CD4-positive, alpha-beta T cell (primary cell): ENCODE results near the gene SEMA4D. TPM values are rescaled to one million over a fixed set of nuclear protein-coding genes. Genes with fewer than 3 reads are reported as not detected.

Experiments
- ATAC-seq: fragments of 200-7000 bp; cut with Tn5 transposase; one replicate; pipeline ENCODE4 v1.10.0; 2022; ENCODE audit warnings: mild to moderate bottlenecking; ENCODE audit not compliant: poor library complexity
- CTCF ChIA-PET: fragments of 350-600 bp; sonication (Branson Sonifier 250); formaldehyde crosslinking; loops from one replicate; lab custom pipeline; 2021; ENCODE audit warnings: antibody characterized with exemption, inconsistent platforms; lab: Charles Lee
- POLR2A ChIA-PET: fragments of 350-600 bp; sonication (Branson Sonifier 250); formaldehyde crosslinking; loops from one replicate; lab custom pipeline; 2021; ENCODE audit warnings: antibody characterized with exemption, inconsistent platforms; lab: Charles Lee
- DNase-seq, 14 experiments: peaks; one replicate each; pipeline ENCODE4 v3.0.0-alpha.2; 2013 to 2020; ENCODE audit warnings: mixed read lengths in 2 of 14
- H3K27ac ChIP-seq, 2 donors: one replicate each; pipeline versions ENCODE4 v1.5.1 to v1.7.0; 2013; ENCODE audit warnings: low read length in 2 of 2, low read depth in 1 of 2, mild to moderate bottlenecking in 1 of 2
- H3K27me3 ChIP-seq, 2 experiments: 1 replicate in 1 of 2; 2 replicates in 1 of 2; pipeline versions ENCODE4 v1.6.1 to v1.7.0; 2013; ENCODE audit warnings: low read length in 2 of 2, control low read depth in 1 of 2, mild to moderate bottlenecking in 1 of 2, moderate library complexity in 1 of 2; ENCODE audit not compliant: insufficient read depth in 2 of 2, control insufficient read depth in 1 of 2
- H3K36me3 ChIP-seq: one replicate; pipeline ENCODE4 v1.6.1; 2013; ENCODE audit warnings: low read length, control low read depth; ENCODE audit not compliant: insufficient read depth
- H3K4me1 ChIP-seq: one replicate; pipeline ENCODE4 v1.6.1; 2013; ENCODE audit warnings: low read length, control low read depth; ENCODE audit not compliant: insufficient read depth
- H3K4me3 ChIP-seq: one replicate; pipeline ENCODE4 v1.5.1; 2013; ENCODE audit warnings: mild to moderate bottlenecking, low read length, moderate library complexity
- H3K9me3 ChIP-seq, 2 experiments: 1 replicate in 1 of 2; 2 replicates in 1 of 2; pipeline versions ENCODE4 v1.6.1 to v1.7.0; 2013; ENCODE audit warnings: low read length in 2 of 2, mild to moderate bottlenecking in 2 of 2, control low read depth in 1 of 2, moderate library complexity in 1 of 2; ENCODE audit not compliant: control insufficient read depth in 1 of 2, insufficient read depth in 1 of 2
- H3K27ac Mint-ChIP-seq: one replicate; pipeline ENCODE4 v1.8.0; 2020; ENCODE audit warnings: mixed read lengths
- H3K27me3 Mint-ChIP-seq: one replicate; pipeline ENCODE4 v1.8.0; 2021; ENCODE audit warnings: mixed read lengths
- H3K36me3 Mint-ChIP-seq: one replicate; pipeline ENCODE4 v1.8.0; 2021; ENCODE audit warnings: low read depth, mixed read lengths
- H3K4me1 Mint-ChIP-seq: one replicate; pipeline ENCODE4 v1.8.0; 2021; ENCODE audit warnings: low read depth, mixed read lengths
- H3K4me3 Mint-ChIP-seq: one replicate; pipeline ENCODE4 v1.8.0; 2020; ENCODE audit warnings: mild to moderate bottlenecking, mixed read lengths
- H3K9me3 Mint-ChIP-seq: one replicate; pipeline ENCODE4 v1.8.0; 2020; ENCODE audit warnings: mixed read lengths
- CTCF ChIP-seq: fragments of 200-600 bp; IDR thresholded peaks from one replicate; pipeline ENCODE4 v1.8.0; 2022; ENCODE audit warnings: antibody characterized with exemption, mild to moderate bottlenecking
- intact Hi-C, 2 experiments: fragments of 100-400 bp; cut with DNase I in 1 of 2; cut with micrococcal nuclease in 1 of 2; formaldehyde crosslinking; loops; one replicate each; pipeline versions ENCODE4 v1.15.1 to v1.9.0; 2023 to 2025; cut with DNase I, micrococcal nuclease
- total RNA-seq, 174 experiments: library from RNA in 2 of 174; stranded (reverse) in 2 of 174; gene quantifications; one replicate each; pipeline ENCODE4 v1.2.3 and lab custom pipeline; 2021 to 2026

SEMA4D gene
- total RNA-seq, 2 experiments from 2014 or later = 399 to 430 TPM

- peak in 13 of 14 experiments; percentile 37 to 87 (median 62) for DNase-seq
- intact Hi-C loops = loop anchor here in 1 of 2 experiments (1.0 to 10.0 kb wide), 6 partner anchors 13 to 209 kb away; partner anchors contain the start of genes CKS2 and SECISBP2
Observed at GRCh38 chr9:89523948-89524347, 26.0 kb upstream of the SEMA4D start.

GRCh38 chr9:89522959-89523285, 25.0 kb upstream of the SEMA4D start:
- TF ChIP-seq CTCF = no peak
- Histone ChIP-seq H3K27me3 (no peaks in the 10 kb centered on the region), H3K9me3 (no peaks in the 10 kb centered on the region), H3K4me1 (peaks cover 100% of the 10 kb centered on the region), H3K27ac (peak overlapping the region; percentile 81 to 94), H3K4me3 (peak overlapping the region; percentile 29), H3K36me3 (no peaks in the 10 kb centered on the region)
- CTCF ChIA-PET = interaction anchor here (1.0 to 3.8 kb wide), 7 partner anchors 14 to 204 kb away, joined by 3 to 19 read pairs (median 6); partner anchors contain the start of gene SECISBP2
- Mint-ChIP-seq H3K9me3 (no peaks in the 10 kb centered on the region), H3K27me3 (no peaks in the 10 kb centered on the region), H3K27ac (peak overlapping the region; percentile 94), H3K4me1 (peaks cover 93% of the 10 kb centered on the region), H3K36me3 (no peaks in the 10 kb centered on the region), H3K4me3 (peak overlapping the region; percentile 69)
- DNase-seq = no peak
- ATAC-seq = no peak
- POLR2A ChIA-PET = interaction anchor here (0.6 to 4.2 kb wide), 30 partner anchors 8 to 152 kb away, joined by 3 to 46 read pairs (median 6); partner anchors contain the start of gene SEMA4D
- intact Hi-C loops = loop anchor here in 1 of 2 experiments (1.0 to 10.0 kb wide), 6 partner anchors 14 to 208 kb away; partner anchors contain the start of genes CKS2 and SECISBP2

More at GRCh38 chr9:89523948-89524347, 26.0 kb upstream of the SEMA4D start:
- Mint-ChIP-seq H3K27me3 (no peaks in the 10 kb centered on the region), H3K4me3 (peak overlapping the region; percentile 66), H3K27ac (peak overlapping the region; percentile 94), H3K9me3 (no peaks in the 10 kb centered on the region), H3K36me3 (no peaks in the 10 kb centered on the region), H3K4me1 (peaks cover 93% of the 10 kb centered on the region)
- H3K27ac ChIP-seq = peak overlapping the region; percentile 81 to 94
- H3K27me3 ChIP-seq = no peaks in the 10 kb centered on the region
- H3K9me3 ChIP-seq = no peaks in the 10 kb centered on the region
- ChIA-PET POLR2A (interaction anchor here (0.7 to 4.2 kb wide), 23 partner anchors 7 to 150 kb away, joined by 3 to 46 read pairs (median 7); no protein-coding TSS in a partner anchor), CTCF (interaction anchor here (1.3 to 3.1 kb wide), 4 partner anchors 13 to 95 kb away, joined by 3 to 15 read pairs (median 11); no protein-coding TSS in a partner anchor)
- H3K36me3 ChIP-seq = no peaks in the 10 kb centered on the region
- peaks cover 100% of the 10 kb centered on the region for H3K4me1 ChIP-seq
- peak; percentile 54 for ATAC-seq
- H3K4me3 ChIP-seq = peak overlapping the region; percentile 2
- no peak for TF ChIP-seq CTCF

GRCh38 chr9:89522261-89522958, 24.5 kb upstream of the SEMA4D start:
- H3K27me3 Mint-ChIP-seq = no peaks in the 10 kb centered on the region
- POLR2A ChIA-PET = interaction anchor here (0.6 to 4.2 kb wide), 31 partner anchors 9 to 152 kb away, joined by 3 to 46 read pairs (median 5); partner anchors contain the start of gene SEMA4D
- Histone ChIP-seq H3K27ac (peak overlapping the region; percentile 81 to 94), H3K4me3 (peak overlapping the region; percentile 29), H3K27me3 (no peaks in the 10 kb centered on the region), H3K4me1 (peaks cover 96% of the 10 kb centered on the region), H3K36me3 (no peaks in the 10 kb centered on the region), H3K9me3 (no peaks in the 10 kb centered on the region)
- CTCF ChIA-PET = interaction anchor here (1.0 to 3.8 kb wide), 6 partner anchors 14 to 204 kb away, joined by 4 to 19 read pairs (median 7); partner anchors contain the start of gene SECISBP2
- peak overlapping the region; percentile 69 for H3K4me3 Mint-ChIP-seq
- peak overlapping the region; percentile 94 for H3K27ac Mint-ChIP-seq
- peak; percentile 54 to 94 (median 68) for DNase-seq
- H3K36me3 Mint-ChIP-seq = no peaks in the 10 kb centered on the region
- no peak for TF ChIP-seq CTCF
- intact Hi-C loops = loop anchor here in 1 of 2 experiments (1.0 to 10.0 kb wide), 6 partner anchors 14 to 208 kb away; partner anchors contain the start of genes CKS2 and SECISBP2
- peak; percentile 85 for ATAC-seq
- no peaks in the 10 kb centered on the region for H3K9me3 Mint-ChIP-seq
- H3K4me1 Mint-ChIP-seq = peaks cover 93% of the 10 kb centered on the region
